ENCODE measurements around the gene INPP5F. TPM values are rescaled to one million over a fixed set of nuclear protein-coding genes. Genes with fewer than 3 reads are reported as not detected.
A peak's percentile ranks its signal among the peaks of the same experiment; 100 is the strongest.

Gene INPP5F
- total and polyA plus RNA-seq, 2 of the 13 experiments (the other 11 are each of a cell fraction or from before 2014, with no cell fraction given): 12.5 to 15.7 TPM

GRCh38 chr10:119762035-119762434 lies 36.2 kb downstream of the INPP5F start (continued):
- TF ChIP-seq, protein P1, sequence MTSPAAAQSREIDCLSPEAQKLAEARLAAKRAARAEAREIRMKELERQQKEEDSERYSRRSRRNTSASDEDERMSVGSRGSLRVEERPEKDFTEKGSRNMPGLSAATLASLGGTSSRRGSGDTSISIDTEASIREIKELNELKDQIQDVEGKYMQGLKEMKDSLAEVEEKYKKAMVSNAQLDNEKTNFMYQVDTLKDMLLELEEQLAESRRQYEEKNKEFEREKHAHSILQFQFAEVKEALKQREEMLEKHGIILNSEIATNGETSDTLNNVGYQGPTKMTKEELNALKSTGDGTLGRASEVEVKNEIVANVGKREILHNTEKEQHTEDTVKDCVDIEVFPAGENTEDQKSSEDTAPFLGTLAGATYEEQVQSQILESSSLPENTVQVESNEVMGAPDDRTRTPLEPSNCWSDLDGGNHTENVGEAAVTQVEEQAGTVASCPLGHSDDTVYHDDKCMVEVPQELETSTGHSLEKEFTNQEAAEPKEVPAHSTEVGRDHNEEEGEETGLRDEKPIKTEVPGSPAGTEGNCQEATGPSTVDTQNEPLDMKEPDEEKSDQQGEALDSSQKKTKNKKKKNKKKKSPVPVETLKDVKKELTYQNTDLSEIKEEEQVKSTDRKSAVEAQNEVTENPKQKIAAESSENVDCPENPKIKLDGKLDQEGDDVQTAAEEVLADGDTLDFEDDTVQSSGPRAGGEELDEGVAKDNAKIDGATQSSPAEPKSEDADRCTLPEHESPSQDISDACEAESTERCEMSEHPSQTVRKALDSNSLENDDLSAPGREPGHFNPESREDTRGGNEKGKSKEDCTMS (CRISPR knock-in tag; conservative IDR thresholded peaks at IDR 0.05): no peak
- TF ChIP-seq GMEB2 (CRISPR knock-in tag; IDR thresholded peaks at IDR 0.05; ENCODE audit: low read depth) (no peak), PRDM10 (CRISPR knock-in tag; IDR thresholded peaks at IDR 0.05; ENCODE audit: low read depth) (no peak), ZNF329 (CRISPR knock-in tag; IDR thresholded peaks at IDR 0.05; ENCODE audit: low read depth) (no peak), BRD4 (CRISPR knock-in tag; IDR thresholded peaks at IDR 0.05) (no peak), U2AF2 (IDR thresholded peaks at IDR 0.05; ENCODE audit: low read depth, low read length) (no peak), KAT8 (CRISPR knock-in tag; IDR thresholded peaks at IDR 0.05) (peak; percentile 36; the same call in 1 of the 2 replicates), EEA1 (CRISPR knock-in tag; IDR thresholded peaks at IDR 0.05; ENCODE audit: borderline replicate concordance) (no peak), ZMYM2 (CRISPR knock-in tag; IDR thresholded peaks at IDR 0.05) (no peak), ZNF879 (CRISPR knock-in tag; IDR thresholded peaks at IDR 0.05) (no peak), ZNF501 (CRISPR knock-in tag; IDR thresholded peaks at IDR 0.05) (no peak), CAMTA2 (CRISPR knock-in tag; IDR thresholded peaks at IDR 0.05; ENCODE audit: borderline replicate concordance) (no peak), ZNF317 (CRISPR knock-in tag; IDR thresholded peaks at IDR 0.05) (no peak), U2AF1 (optimal IDR thresholded peaks at IDR 0.05; ENCODE audit: low read depth, low read length) (no peak), DDIT3 (CRISPR knock-in tag; IDR thresholded peaks at IDR 0.05) (no peak), RBM39 (IDR thresholded peaks at IDR 0.05; ENCODE audit: low read depth, low read length, poor library complexity, severe bottlenecking) (no peak), HNRNPUL1 (IDR thresholded peaks at IDR 0.05; ENCODE audit: low read depth, low read length) (no peak), PHF8 (CRISPR knock-in tag; IDR thresholded peaks at IDR 0.05) (no peak), NAIF1 (CRISPR knock-in tag; IDR thresholded peaks at IDR 0.05; ENCODE audit: borderline replicate concordance) (no peak)
- TF ChIP-seq, protein P2, sequence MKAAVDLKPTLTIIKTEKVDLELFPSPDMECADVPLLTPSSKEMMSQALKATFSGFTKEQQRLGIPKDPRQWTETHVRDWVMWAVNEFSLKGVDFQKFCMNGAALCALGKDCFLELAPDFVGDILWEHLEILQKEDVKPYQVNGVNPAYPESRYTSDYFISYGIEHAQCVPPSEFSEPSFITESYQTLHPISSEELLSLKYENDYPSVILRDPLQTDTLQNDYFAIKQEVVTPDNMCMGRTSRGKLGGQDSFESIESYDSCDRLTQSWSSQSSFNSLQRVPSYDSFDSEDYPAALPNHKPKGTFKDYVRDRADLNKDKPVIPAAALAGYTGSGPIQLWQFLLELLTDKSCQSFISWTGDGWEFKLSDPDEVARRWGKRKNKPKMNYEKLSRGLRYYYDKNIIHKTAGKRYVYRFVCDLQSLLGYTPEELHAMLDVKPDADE (CRISPR knock-in tag; IDR thresholded peaks at IDR 0.05): no peak
- TF ChIP-seq, protein P3, sequence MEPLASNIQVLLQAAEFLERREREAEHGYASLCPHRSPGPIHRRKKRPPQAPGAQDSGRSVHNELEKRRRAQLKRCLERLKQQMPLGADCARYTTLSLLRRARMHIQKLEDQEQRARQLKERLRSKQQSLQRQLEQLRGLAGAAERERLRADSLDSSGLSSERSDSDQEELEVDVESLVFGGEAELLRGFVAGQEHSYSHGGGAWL (CRISPR knock-in tag; IDR thresholded peaks at IDR 0.05): no peak
